SK-N-SH (cell line): Measurements from ENCODE around the gene OAS2. TPM values are rescaled to one million over a fixed set of nuclear protein-coding genes. Genes with fewer than 3 reads are reported as not detected.

Experiments
- CTCF ChIA-PET: fragments of 300-600, 350-600 bp; formaldehyde crosslinking; extraction: SDS; loops from one replicate; lab custom pipeline; 2021; lab: Yijun Ruan, JAX
- POLR2A ChIA-PET: fragments of 350-600 bp; sonication (Branson Sonifier 250); formaldehyde crosslinking; extraction: SDS; loops from one replicate; lab custom pipeline; 2020; ENCODE audit warnings: antibody characterized with exemption, inconsistent platforms; lab: Yijun Ruan, JAX
- DNase-seq: peaks from one replicate; pipeline ENCODE4 v3.0.0; 2012
- H2AFZ ChIP-seq: fragments of 200-600 bp; sonication (generic); 2 replicates; pipeline ENCODE4 v1.8.1; 2016; ENCODE audit warnings: antibody characterized with exemption, mild to moderate bottlenecking, low read depth
- H3F3A ChIP-seq: fragments of 200-600 bp; sonication (generic); replicated peaks from 2 replicates; pipeline ENCODE3; 2016; ENCODE audit warnings: antibody characterized with exemption, mild to moderate bottlenecking; ENCODE audit not compliant: insufficient read depth
- H3K27ac ChIP-seq, 2 experiments: fragments of 200-500 bp in 1 of 2; fragments of 200-600 bp in 1 of 2; sonication (Bioruptor generic) in 1 of 2; sonication (generic), shearing (Covaris generic) in 1 of 2; 2 replicates each; pipeline versions ENCODE4 v1.5.1 to v1.6.1; 2014 to 2016; ENCODE audit warnings: low read depth in 2 of 2, inconsistent platforms in 1 of 2, low read length in 1 of 2, mild to moderate bottlenecking in 1 of 2, mixed read lengths in 1 of 2
- H3K27me3 ChIP-seq: fragments of 200-600 bp; sonication (generic), shearing (Covaris generic); 2 replicates; pipeline ENCODE4 v1.6.1; 2016; ENCODE audit warnings: mixed run types; ENCODE audit not compliant: insufficient read depth
- H3K36me3 ChIP-seq, 2 experiments: fragments of 200-500 bp in 1 of 2; fragments of 200-600 bp in 1 of 2; sonication (Bioruptor generic) in 1 of 2; sonication (generic) in 1 of 2; replicated peaks in 1 of 2; 2 replicates each; pipeline versions ENCODE3 to v1.5.1; 2014 to 2016; ENCODE audit warnings: low read length in 1 of 2, mild to moderate bottlenecking in 1 of 2; ENCODE audit not compliant: insufficient read depth in 2 of 2, control insufficient read depth in 1 of 2
- H3K4me1 ChIP-seq, 2 experiments: fragments of 200-500 bp in 1 of 2; fragments of 200-600 bp in 1 of 2; sonication (Bioruptor generic) in 1 of 2; sonication (generic), shearing (Covaris generic) in 1 of 2; 2 replicates each; pipeline versions ENCODE4 v1.5.1 to v1.6.1; 2014 to 2016; ENCODE audit warnings: low read depth in 1 of 2, low read length in 1 of 2, mixed run types in 1 of 2; ENCODE audit not compliant: insufficient read depth in 2 of 2, control insufficient read depth in 1 of 2
- H3K4me2 ChIP-seq: fragments of 200-600 bp; sonication (generic), shearing (Covaris generic); 2 replicates; pipeline ENCODE4 v1.6.1; 2017; ENCODE audit warnings: mixed run types
- H3K4me3 ChIP-seq, 2 experiments: fragments of 200-500 bp in 1 of 2; fragments of 200-600 bp in 1 of 2; sonication (Bioruptor generic) in 1 of 2; sonication (generic), shearing (Covaris generic) in 1 of 2; 2 replicates each; pipeline versions ENCODE4 v1.5.1 to v1.8.1; 2014 to 2016; ENCODE audit warnings: low read depth in 2 of 2, inconsistent platforms in 1 of 2, low read length in 1 of 2, mild to moderate bottlenecking in 1 of 2, mixed read lengths in 1 of 2, moderate library complexity in 1 of 2
- H3K79me2 ChIP-seq: fragments of 200-600 bp; sonication (generic); 2 replicates; pipeline ENCODE4 v1.8.1; 2017; ENCODE audit warnings: mild to moderate bottlenecking; ENCODE audit not compliant: insufficient read depth
- H3K9ac ChIP-seq: fragments of 200-600 bp; sonication (generic); 2 replicates; pipeline ENCODE4 v1.6.1; 2017; ENCODE audit warnings: mixed run types
- H3K9me2 ChIP-seq: fragments of 200-600 bp; sonication (generic); 2 replicates; pipeline ENCODE4 v1.6.1; 2017; ENCODE audit warnings: mixed run types
- H3K9me3 ChIP-seq: fragments of 200-600 bp; sonication (generic); 2 replicates; pipeline ENCODE4 v1.6.1; 2017; ENCODE audit warnings: mixed run types, mild to moderate bottlenecking, moderate library complexity
- H4K20me1 ChIP-seq: fragments of 200-600 bp; sonication (generic); 2 replicates; pipeline ENCODE4 v1.6.1; 2017; ENCODE audit warnings: mild to moderate bottlenecking, mixed run types; ENCODE audit not compliant: insufficient read depth
- CHD2 ChIP-seq: fragments of 150-350 bp; IDR thresholded peaks from 2 replicates; pipeline ENCODE4 v1.6.1; 2018; ENCODE audit warnings: low read length; ENCODE audit not compliant: partially characterized antibody
- ELF1 ChIP-seq: IDR thresholded peaks from 2 replicates; pipeline ENCODE4 v1.4.0; 2012
- EP300 ChIP-seq, 2 experiments: IDR thresholded peaks; 2 replicates each; pipeline versions ENCODE4 v1.4.0 to v1.6.1; 2012; ENCODE audit warnings: borderline replicate concordance in 1 of 2, low read depth in 1 of 2, low read length in 1 of 2
- FOXJ3 ChIP-seq: sonication (generic); formaldehyde crosslinking; IDR thresholded peaks from 2 replicates; pipeline ENCODE4 v1.5.1; 2020; ENCODE audit warnings: mild to moderate bottlenecking, missing genetic modification reagents
- GABPA ChIP-seq: IDR thresholded peaks from 2 replicates; pipeline ENCODE4 v1.4.0; 2012; ENCODE audit warnings: low read depth, mild to moderate bottlenecking
- GATA2 ChIP-seq: sonication (generic); formaldehyde crosslinking; IDR thresholded peaks from 2 replicates; pipeline ENCODE4 v1.5.0; 2020; ENCODE audit warnings: mild to moderate bottlenecking, missing genetic modification reagents
- JUND ChIP-seq: IDR thresholded peaks from 2 replicates; pipeline ENCODE4 v1.4.0; 2012
- MXI1 ChIP-seq: IDR thresholded peaks from 2 replicates; pipeline ENCODE4 v1.6.1; 2012; ENCODE audit warnings: mild to moderate bottlenecking, low read depth, low read length, improper control_type of control experiment
- POLR2AphosphoS5 ChIP-seq: IDR thresholded peaks from 2 replicates; pipeline ENCODE4 v1.6.1; 2012; ENCODE audit warnings: low read depth, low read length
- RAD21 ChIP-seq: IDR thresholded peaks from 2 replicates; pipeline ENCODE4 v1.6.1; 2012; ENCODE audit warnings: mild to moderate bottlenecking, low read length
- RCOR1 ChIP-seq: fragments of 150-350 bp; IDR thresholded peaks from 2 replicates; pipeline ENCODE4 v1.6.1; 2017; ENCODE audit warnings: antibody characterized with exemption, low read length
- RFX5 ChIP-seq: IDR thresholded peaks from 2 replicates; pipeline ENCODE4 v1.6.1; 2012; ENCODE audit warnings: mild to moderate bottlenecking, improper control_type of control experiment, low read length
- TAF1 ChIP-seq: IDR thresholded peaks from 2 replicates; pipeline ENCODE4 v1.6.1; 2012; ENCODE audit warnings: low read depth, mild to moderate bottlenecking, low read length, moderate library complexity, borderline replicate concordance
- TCF12 ChIP-seq: IDR thresholded peaks from 2 replicates; pipeline ENCODE4 v1.4.0; 2012
- WGBS: methylation state at CpG from one replicate; pipeline ENCODE4 v1.1.6; 2017; ENCODE audit warnings: low lambda C conversion rate; 5-methylcytosine and 5-hydroxymethylcytosine counted together
- polyA plus RNA-seq, 3 experiments: library from polyadenylated mRNA; depleted of rRNA; stranded (reverse); fragments of >200 nt; gene quantifications; 2 replicates each; pipeline ENCODE4 v1.2.3, GENCODE V29; 2012
- TF ChIP-seq, protein P1 (sequence below): IDR thresholded peaks from 2 replicates; pipeline ENCODE4 v1.4.0; 2012; ENCODE audit warnings: low read depth, borderline replicate concordance
- TF ChIP-seq, protein P2 (sequence below): IDR thresholded peaks from 2 replicates; pipeline ENCODE4 v1.4.0; 2012; ENCODE audit warnings: low read depth, borderline replicate concordance
- TF ChIP-seq, protein P3 (sequence below): IDR thresholded peaks from 2 replicates; pipeline ENCODE4; 2012

The OAS2 gene
- polyA plus RNA-seq, 1 of the 3 experiments (the other 2 are of a cell fraction): not detected

DNA sequence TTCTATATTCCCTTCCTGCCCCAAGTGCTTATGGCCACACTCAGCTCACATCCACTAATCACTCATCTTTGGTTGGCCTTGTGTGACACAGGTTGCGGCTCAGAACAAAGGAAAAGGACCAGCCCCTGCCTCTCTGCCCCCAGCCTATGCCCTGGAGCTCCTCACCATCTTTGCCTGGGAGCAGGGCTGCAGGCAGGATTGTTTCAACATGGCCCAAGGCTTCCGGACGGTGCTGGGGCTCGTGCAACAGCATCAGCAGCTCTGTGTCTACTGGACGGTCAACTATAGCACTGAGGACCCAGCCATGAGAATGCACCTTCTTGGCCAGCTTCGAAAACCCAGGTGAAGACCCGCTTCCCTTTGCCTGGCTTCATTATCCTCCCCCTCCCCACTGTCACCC, 15.8 kb upstream of the OAS2 start (continued):
- no peak for TF ChIP-seq RAD21
- no peak for TF ChIP-seq RCOR1
- no peak for TF ChIP-seq EP300 (IDR thresholded peaks at IDR 0.05; ENCODE audit: borderline replicate concordance in 1 of 2, low read depth in 1 of 2, low read length in 1 of 2)
- TF ChIP-seq, protein P1, sequence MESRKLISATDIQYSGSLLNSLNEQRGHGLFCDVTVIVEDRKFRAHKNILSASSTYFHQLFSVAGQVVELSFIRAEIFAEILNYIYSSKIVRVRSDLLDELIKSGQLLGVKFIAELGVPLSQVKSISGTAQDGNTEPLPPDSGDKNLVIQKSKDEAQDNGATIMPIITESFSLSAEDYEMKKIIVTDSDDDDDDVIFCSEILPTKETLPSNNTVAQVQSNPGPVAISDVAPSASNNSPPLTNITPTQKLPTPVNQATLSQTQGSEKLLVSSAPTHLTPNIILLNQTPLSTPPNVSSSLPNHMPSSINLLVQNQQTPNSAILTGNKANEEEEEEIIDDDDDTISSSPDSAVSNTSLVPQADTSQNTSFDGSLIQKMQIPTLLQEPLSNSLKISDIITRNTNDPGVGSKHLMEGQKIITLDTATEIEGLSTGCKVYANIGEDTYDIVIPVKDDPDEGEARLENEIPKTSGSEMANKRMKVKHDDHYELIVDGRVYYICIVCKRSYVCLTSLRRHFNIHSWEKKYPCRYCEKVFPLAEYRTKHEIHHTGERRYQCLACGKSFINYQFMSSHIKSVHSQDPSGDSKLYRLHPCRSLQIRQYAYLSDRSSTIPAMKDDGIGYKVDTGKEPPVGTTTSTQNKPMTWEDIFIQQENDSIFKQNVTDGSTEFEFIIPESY: no peak

DNA sequence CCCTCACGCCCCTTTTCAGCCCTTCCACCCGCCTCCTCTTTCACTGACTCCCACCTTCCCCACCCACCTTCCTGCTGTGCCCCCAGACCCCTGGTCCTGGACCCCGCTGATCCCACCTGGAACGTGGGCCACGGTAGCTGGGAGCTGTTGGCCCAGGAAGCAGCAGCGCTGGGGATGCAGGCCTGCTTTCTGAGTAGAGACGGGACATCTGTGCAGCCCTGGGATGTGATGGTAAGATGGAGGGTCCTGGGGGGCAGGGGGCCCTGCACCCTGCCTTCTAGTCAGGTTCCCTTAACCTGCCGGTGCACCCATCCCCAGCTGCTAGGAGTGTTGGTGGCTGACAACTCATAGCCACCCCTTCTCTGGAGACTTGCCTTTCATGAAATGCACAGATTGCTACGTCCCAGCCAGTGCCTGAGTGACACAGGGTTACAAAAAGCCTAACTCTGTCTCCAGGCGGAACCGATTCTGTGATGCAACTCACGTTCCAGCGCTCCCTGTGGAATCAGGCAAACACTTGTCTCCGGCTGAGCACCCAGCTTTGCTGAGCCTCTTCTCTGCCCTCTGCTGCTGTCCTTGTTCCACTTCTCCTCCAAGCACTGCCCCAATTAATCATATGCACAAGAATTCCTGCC, 15.0 kb upstream of the OAS2 start:
- CTCF ChIA-PET: interaction anchor here (0.6 to 3.6 kb wide), 6 partner anchors 10 to 512 kb away, joined by 3 to 13 read pairs (median 3); no protein-coding TSS in a partner anchor
- no peaks in the 10 kb centered on the region for H3K36me3 ChIP-seq
- H3K27ac ChIP-seq: no peak overlapping the region
- H3K27me3 ChIP-seq: no peaks in the 10 kb centered on the region
- WGBS: 73% methylated on average over 13 of the region's 14 CpGs
- no peak overlapping the region for H3K4me3 ChIP-seq
- no peak for TF ChIP-seq RAD21
- TF ChIP-seq, protein P1: no peak
- no peak for TF ChIP-seq POLR2AphosphoS5
- TF ChIP-seq, protein P2, sequence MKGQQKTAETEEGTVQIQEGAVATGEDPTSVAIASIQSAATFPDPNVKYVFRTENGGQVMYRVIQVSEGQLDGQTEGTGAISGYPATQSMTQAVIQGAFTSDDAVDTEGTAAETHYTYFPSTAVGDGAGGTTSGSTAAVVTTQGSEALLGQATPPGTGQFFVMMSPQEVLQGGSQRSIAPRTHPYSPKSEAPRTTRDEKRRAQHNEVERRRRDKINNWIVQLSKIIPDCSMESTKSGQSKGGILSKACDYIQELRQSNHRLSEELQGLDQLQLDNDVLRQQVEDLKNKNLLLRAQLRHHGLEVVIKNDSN: no peak
- no peak for TF ChIP-seq FOXJ3 (CRISPR knock-in tag)
- no peak for TF ChIP-seq GABPA
- TF ChIP-seq MXI1: no peak
- TF ChIP-seq JUND: no peak
- no peak for TF ChIP-seq EP300 (IDR thresholded peaks at IDR 0.05; ENCODE audit: borderline replicate concordance in 1 of 2, low read depth in 1 of 2, low read length in 1 of 2)
- no peak for TF ChIP-seq CHD2
- no peak for TF ChIP-seq GATA2 (CRISPR knock-in tag)
- TF ChIP-seq ELF1: no peak
- no peak for TF ChIP-seq TCF12
- TF ChIP-seq RCOR1: no peak
- TF ChIP-seq, protein P3, sequence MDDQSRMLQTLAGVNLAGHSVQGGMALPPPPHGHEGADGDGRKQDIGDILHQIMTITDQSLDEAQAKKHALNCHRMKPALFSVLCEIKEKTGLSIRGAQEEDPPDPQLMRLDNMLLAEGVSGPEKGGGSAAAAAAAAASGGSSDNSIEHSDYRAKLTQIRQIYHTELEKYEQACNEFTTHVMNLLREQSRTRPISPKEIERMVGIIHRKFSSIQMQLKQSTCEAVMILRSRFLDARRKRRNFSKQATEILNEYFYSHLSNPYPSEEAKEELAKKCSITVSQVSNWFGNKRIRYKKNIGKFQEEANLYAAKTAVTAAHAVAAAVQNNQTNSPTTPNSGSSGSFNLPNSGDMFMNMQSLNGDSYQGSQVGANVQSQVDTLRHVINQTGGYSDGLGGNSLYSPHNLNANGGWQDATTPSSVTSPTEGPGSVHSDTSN: no peak
- TF ChIP-seq TAF1: no peak
- no peak for TF ChIP-seq RFX5
- no peak overlapping the region for H2AFZ ChIP-seq
- POLR2A ChIA-PET: no interaction called here
- H3K9ac ChIP-seq: no peak overlapping the region
- no peaks in the 10 kb centered on the region for H3K9me3 ChIP-seq
- no peaks in the 10 kb centered on the region for H3K9me2 ChIP-seq
- no peaks in the 10 kb centered on the region for H3K4me1 ChIP-seq
- H3K4me2 ChIP-seq: no peak overlapping the region
- no peaks in the 10 kb centered on the region for H3K79me2 ChIP-seq
- no peaks in the 10 kb centered on the region for H3F3A ChIP-seq
- DNase-seq: no peak
- H4K20me1 ChIP-seq: no peaks in the 10 kb centered on the region
